Hematopoietic multipotent progenitor cell treated with erythropoietin and hydrocortisone succinate and interleukin-3 and kit ligand, for 15 days (in vitro differentiated cells): ENCODE data around the gene SUFU.
"Not testable (repeated sequence)": the region's sequence is repeated elsewhere in the genome, so short reads cannot be mapped to it uniquely, and the experiment has no call there.

Experiments used
- DNase-seq: peaks from one replicate; pipeline ENCODE4 v3.0.0-alpha.2; 2015; ENCODE audit warnings: low spot score

Gene SUFU

GRCh38 chr10:102514487-102515311 is 10.9 kb downstream of the SUFU start:
- no peak for DNase-seq

GRCh38 chr10:102515724-102516123 is 12.0 kb downstream of the SUFU start:
- no peak for DNase-seq

- no peak for DNase-seq
Measured at GRCh38 chr10:102517553-102517952, 13.8 kb downstream of the SUFU start.

GRCh38 chr10:102519246-102519825 is 15.6 kb downstream of the SUFU start:
- DNase-seq: no peak

- DNase-seq: no peak
Measured at GRCh38 chr10:102522874-102523249, 19.1 kb downstream of the SUFU start.

- DNase-seq: no peak
Measured at GRCh38 chr10:102523250-102524029, 19.7 kb downstream of the SUFU start.

- no peak for DNase-seq
Measured at GRCh38 chr10:102524746-102525145, 21.0 kb downstream of the SUFU start.

- DNase-seq: no peak
Measured at GRCh38 chr10:102527546-102527945, 23.8 kb downstream of the SUFU start.

- DNase-seq: no peak
Measured at GRCh38 chr10:102534333-102534732, 30.6 kb downstream of the SUFU start.

GRCh38 chr10:102534966-102535365 is 31.2 kb downstream of the SUFU start:
- DNase-seq: not testable (repeated sequence)

GRCh38 chr10:102535481-102536147 is 31.8 kb downstream of the SUFU start:
- DNase-seq: no peak

GRCh38 chr10:102537367-102537766 is 33.6 kb downstream of the SUFU start:
- no peak for DNase-seq

- no peak for DNase-seq
Measured at GRCh38 chr10:102537948-102538347, 34.2 kb downstream of the SUFU start.

- no peak for DNase-seq
Measured at GRCh38 chr10:102538811-102539210, 35.0 kb downstream of the SUFU start.

- no peak for DNase-seq
Measured at GRCh38 chr10:102540023-102540422, 36.3 kb downstream of the SUFU start.

- DNase-seq: no peak
Measured at GRCh38 chr10:102542800-102543418, 39.1 kb downstream of the SUFU start.

GRCh38 chr10:102545265-102545871 is 41.6 kb downstream of the SUFU start:
- DNase-seq: no peak

- no peak for DNase-seq
Measured at GRCh38 chr10:102545997-102546396, 42.2 kb downstream of the SUFU start.

- DNase-seq: no peak
Measured at GRCh38 chr10:102546606-102547320, 43.0 kb downstream of the SUFU start.

- no peak for DNase-seq
Measured at GRCh38 chr10:102549549-102549948, 45.8 kb downstream of the SUFU start.
